DMS53 (cell line): ENCODE results near the gene SRPK1.

ENCODE experiments used
- DNase-seq: peaks from one replicate; lab custom pipeline; 2025; lab: John Stamatoyannopoulos, UW

The SRPK1 gene

GRCh38 chr6:35898003-35898402 is 22.9 kb downstream of the SRPK1 start:
- no peak for DNase-seq

DNA sequence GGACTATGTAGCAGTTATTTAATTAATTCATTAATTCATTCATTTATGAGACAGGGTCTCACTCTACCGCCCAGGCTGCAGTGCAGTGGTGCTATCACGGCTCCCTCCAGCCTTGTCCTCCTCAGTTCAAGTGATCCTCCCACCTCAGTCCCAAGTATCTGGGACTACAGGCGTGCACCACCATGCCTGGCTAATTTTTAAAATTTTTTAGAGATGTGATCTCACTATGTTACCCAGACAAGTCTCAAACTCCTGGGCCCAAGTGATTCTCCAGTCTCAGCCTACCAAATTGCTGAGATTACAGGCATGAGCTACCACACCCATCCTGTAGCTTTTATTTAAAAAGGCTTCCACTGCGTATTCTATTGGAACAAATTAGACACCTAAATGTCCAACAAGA is 23.4 kb downstream of the SRPK1 start:
- DNase-seq: no peak

DNA sequence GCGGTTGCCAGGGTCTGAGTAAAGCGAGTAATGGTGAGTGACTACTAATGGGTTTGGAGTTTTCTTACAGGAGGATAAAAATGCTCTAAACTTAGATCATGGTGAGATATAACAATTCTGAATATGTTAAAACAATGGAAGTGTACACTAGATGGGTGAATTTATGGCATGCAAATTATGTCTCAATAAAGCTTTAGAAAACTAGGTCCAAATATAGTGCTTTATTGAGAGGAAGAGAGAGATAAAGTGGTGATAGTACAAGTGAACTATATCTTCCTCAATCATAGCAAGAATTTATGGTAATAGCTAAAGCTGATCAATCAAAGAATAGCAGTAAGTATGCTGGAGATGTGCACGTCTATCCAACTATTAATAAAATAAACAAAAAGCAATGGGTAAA is 23.9 kb downstream of the SRPK1 start:
- DNase-seq: no peak

GRCh38 chr6:35896228-35896627 is 24.7 kb downstream of the SRPK1 start:
- no peak for DNase-seq

DNA sequence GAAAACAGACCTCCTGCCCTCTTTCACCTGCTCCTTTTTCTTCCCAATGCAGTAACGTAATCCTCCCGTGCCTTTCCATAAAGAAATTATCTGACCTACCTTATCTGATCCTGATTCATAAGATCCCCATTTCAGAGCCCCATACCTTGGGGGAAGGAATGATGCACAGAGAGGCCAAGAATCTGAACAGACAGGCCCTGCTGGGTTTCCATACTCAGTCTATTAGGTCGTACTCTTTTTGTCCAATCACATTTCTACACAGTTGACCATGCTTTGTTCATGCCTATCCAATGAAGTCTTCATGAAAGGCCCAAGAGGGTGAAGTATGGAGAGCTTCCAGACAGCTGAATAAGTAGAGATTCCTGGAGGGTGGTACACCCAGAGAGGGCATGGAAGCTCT is 25.3 kb downstream of the SRPK1 start:
- no peak for DNase-seq

DNA sequence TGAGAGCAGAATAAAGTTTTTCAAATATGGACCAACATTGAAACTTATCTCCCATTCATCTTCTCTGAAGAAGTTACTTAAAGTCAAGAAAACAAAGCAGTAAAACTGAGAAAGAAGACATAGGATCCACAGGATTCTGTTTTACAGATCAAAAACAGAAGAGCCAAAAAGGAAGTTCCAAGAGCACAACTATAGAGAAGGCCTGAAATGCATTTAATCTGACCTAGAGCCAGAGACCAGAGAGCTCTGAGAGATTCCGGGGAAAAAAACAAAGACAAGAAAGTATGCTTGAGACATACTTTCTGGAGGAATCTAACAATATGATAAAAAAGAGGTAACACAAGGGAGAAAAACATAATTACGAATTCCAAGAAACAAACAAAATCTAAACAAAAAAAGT is 26.1 kb downstream of the SRPK1 start:
- DNase-seq: no peak

DNA sequence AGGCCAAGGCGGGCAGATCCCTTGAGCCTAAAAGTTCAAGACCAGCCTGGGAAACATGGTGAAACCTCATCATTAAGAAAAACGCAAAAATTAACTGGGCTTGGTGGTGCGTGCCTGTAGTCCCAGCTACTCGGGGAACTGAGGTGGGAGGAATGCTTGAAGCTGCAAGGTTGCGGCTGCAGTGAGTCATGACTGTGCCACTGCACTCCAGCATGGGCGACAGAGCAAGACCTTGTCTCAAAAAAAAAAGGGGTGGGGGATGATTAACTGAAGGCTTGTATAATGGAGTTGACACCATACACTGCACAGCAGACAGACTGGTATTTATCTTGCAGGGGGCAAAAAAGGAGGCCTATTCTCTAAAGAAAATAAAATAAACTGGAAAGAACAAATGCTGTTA is 27.7 kb downstream of the SRPK1 start:
- no peak for DNase-seq

DNA sequence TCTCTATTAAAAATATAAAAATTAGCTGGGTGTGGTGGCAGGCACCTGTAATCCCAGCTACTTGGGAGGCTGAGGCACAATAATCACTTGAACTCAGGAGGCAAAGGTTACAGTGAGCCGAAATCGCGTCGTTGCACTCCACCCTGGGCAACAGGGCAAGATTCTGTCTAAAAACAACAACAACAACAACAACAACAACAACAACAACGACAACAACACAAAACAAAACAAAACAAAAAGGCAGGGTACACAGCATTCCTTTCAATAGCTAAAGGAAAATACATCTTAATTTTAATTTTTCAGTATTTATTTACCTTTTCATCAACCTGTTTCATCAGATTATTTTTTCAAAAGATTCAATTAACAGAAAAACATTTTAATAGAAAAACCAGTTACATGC is 28.4 kb downstream of the SRPK1 start:
- DNase-seq: no peak

DNA sequence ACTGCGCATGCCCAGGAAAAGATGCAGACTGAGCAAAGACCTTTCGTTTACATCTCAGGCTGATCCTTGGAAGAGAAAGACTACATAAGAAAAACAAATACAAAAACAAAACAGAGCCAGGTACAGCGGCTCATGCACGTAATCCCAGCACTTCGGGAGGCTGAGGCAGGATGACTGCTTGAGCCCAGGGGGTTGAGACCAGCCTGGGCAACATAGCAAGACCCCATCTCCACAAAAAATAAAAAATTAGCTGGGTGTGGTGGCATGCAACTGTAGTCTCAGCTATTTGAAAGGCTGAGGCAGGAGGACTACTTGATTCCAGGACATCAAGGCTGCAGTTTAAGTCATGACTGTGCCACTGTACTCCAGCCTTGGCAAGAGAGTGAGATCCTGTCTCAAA is 41.7 kb downstream of the SRPK1 start:
- DNase-seq: no peak

- no peak for DNase-seq
These were observed 44.0 kb downstream of the SRPK1 start for GRCh38 chr6:35876902-35877301.

DNA sequence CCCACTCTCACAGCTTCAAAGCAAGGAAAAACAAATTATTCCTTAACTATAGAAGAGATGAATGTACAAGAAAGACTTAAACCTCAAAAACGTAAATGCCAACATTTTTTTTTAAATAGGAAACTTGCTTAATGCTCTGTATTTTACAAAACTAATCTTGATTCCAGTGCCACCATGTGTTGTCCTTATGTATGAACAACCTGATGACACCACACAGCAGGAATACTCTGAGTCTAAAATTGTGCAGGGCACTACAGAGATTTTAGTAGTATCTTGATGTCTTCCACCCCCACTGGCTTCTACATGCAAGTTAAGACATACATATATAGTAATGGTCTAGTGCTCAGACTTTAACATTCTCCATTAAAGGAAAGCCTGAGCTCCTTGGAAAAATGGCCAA is 46.2 kb downstream of the SRPK1 start:
- DNase-seq: no peak

GRCh38 chr6:35859367-35859766 is 61.5 kb downstream of the SRPK1 start:
- no peak for DNase-seq

GRCh38 chr6:35857853-35858252 is 63.0 kb downstream of the SRPK1 start:
- no peak for DNase-seq

DNA sequence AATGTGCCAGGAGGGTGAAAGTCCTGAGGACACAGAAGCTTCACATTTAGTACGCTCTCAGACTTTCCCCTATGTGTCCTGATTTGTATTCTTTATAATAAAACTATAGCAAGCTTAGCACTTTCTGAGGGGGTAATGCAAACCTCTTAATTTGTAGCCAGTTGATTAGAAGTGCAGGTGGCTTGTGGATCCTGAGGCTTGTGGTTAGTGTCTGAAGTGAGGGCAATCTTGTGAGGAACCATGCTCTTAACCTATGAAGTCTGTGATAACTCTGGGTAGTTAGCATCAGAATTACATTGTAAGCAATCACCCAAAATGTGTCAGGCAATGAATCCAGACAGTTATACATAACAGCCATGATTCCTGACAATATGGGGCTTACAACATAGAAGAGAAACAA is 64.6 kb downstream of the SRPK1 start:
- DNase-seq: no peak

GRCh38 chr6:35852994-35853393 is 67.9 kb downstream of the SRPK1 start:
- no peak for DNase-seq

DNA sequence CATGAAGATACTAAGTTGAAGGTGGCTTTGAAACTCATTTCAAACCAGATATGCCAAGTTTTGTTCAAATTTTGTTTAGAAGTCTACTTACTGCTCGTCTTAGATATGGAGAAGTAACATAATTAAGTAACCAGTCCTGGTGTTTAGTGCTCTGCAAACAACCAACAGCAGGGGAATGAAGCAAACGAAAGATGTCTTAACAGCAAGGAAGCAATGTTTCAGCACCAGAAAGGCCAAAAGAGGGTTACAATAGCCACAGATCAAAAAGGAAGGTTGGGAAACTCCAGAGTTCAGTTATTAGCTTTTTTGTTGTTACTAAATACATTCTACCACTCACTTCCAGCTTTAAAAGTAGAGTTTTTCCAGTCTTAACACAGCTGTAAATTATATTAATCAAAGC is 70.7 kb downstream of the SRPK1 start:
- no peak for DNase-seq

- no peak for DNase-seq
These were observed 76.6 kb downstream of the SRPK1 start for GRCh38 chr6:35844290-35844689.

- no peak for DNase-seq
These were observed 78.5 kb downstream of the SRPK1 start for GRCh38 chr6:35842381-35842780.

DNA sequence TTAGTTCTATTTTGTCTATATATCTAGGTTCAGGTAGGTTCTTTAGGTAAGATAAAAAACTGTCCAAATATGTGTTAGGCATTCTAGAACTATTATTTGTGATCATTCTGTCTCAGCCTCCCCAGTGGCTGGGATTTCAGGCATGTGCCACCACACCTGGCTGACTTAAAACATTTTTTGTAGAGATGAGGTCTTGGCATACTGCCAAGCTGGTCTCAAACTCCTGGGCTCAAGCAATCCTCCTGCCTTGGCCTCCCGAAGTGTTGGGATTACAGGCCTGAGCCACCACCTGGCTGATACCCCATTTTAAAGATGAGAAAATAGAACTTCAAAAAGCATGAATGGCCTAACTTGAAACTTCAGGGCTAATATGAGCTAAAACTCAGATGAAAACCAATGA is 81.9 kb downstream of the SRPK1 start:
- DNase-seq: no peak

DNA sequence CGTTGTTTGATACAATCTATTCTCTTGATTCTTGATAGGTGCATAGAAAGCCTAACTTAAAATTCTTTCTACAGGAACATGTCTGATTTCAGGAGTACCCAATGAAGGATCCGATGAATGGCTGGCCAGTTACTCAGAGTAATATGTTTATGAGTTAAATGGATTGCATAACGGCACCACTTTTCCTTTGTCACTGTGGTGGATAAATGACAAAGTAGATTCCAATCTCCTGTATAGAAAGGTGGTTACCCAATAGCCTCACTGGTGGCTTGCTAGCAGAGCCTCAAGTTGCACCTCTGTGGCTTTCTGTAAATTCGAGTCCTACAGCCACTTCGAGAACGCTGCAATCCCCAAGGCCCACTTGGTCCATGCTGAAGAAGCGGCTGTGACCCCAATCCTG is 87.4 kb downstream of the SRPK1 start:
- DNase-seq: no peak

GRCh38 chr6:35831257-35832007 is 89.5 kb downstream of the SRPK1 start:
- no peak for DNase-seq

DNA sequence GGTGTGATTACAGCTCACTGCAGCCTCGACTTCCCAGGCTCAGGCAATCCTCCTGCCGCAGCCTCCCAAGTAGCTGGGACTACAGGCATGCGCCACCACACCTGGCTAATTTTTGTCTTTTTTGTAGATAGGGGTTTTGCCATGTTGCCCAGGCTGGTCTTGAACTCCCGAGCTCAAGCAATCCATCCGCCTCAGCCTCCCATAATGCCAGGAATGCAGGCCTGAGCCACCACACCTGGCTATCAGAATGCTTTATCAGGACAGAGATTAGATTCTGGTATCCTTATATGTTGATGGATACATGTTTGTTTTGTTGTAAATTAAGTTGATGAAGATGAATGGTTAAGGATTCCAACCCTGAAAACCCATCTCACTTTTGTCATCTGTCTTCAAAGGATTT is 91.6 kb downstream of the SRPK1 start:
- no peak for DNase-seq

DNA sequence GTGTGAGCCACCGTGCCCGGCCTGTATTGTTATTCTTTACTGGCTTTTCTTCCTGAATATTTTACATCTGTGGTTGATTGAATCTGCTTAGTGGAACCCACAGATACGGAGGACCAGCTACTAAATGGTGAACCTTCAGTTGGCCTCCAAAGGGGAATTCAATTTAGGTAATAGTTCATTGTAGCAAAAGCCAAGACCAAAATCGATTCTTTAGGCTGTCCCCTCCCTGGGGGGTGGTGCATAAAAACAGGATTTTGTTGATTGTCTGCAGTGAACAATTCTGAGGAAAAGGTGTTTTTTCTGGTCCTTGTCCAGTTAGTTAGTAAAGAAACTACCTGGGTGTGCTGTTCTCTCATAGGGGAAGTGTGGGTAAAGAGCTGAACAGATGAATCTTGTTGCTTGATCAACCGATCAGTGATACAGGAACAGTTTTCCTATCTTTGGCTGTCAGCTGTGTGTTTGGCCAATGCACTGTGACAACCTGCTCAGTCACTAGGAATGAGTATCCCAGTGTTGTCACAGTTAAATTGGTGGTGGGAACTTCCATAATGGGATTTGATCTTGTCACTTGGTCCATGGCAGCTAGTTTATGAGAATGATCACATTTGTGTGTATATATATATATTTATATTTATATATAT is 96.2 kb downstream of the SRPK1 start:
- DNase-seq: no peak

GRCh38 chr6:35823601-35824000 is 97.3 kb downstream of the SRPK1 start:
- no peak for DNase-seq
